ENCODE results near the gene SORBS1.

Gene SORBS1

GRCh38 chr10:95511314-95511713 lies 49.9 kb downstream of the SORBS1 start:
- no peak for FAIRE-seq

- no peak for FAIRE-seq
Observed at GRCh38 chr10:95509251-95509650, 51.9 kb downstream of the SORBS1 start.

GRCh38 chr10:95508730-95509129 lies 52.4 kb downstream of the SORBS1 start:
- no peak for FAIRE-seq

- no peak for FAIRE-seq
Observed at GRCh38 chr10:95506056-95506737, 55.0 kb downstream of the SORBS1 start.

- no peak for FAIRE-seq
Observed at GRCh38 chr10:95505641-95506040, 55.5 kb downstream of the SORBS1 start.

- no peak for FAIRE-seq
Observed at GRCh38 chr10:95505084-95505610, 56.0 kb downstream of the SORBS1 start.

GRCh38 chr10:95504246-95504691 lies 56.9 kb downstream of the SORBS1 start:
- no peak for FAIRE-seq

- no peak for FAIRE-seq
Observed at GRCh38 chr10:95503526-95503925, 57.6 kb downstream of the SORBS1 start.

GRCh38 chr10:95503001-95503400 lies 58.2 kb downstream of the SORBS1 start:
- FAIRE-seq: no peak

GRCh38 chr10:95502377-95502776 lies 58.8 kb downstream of the SORBS1 start:
- FAIRE-seq: no peak

GRCh38 chr10:95501203-95502094 lies 59.7 kb downstream of the SORBS1 start:
- FAIRE-seq: no peak

- no peak for FAIRE-seq
Observed at GRCh38 chr10:95500649-95501048, 60.5 kb downstream of the SORBS1 start.

- FAIRE-seq: no peak
Observed at GRCh38 chr10:95500097-95500496, 61.1 kb downstream of the SORBS1 start.

- FAIRE-seq: no peak
Observed at GRCh38 chr10:95499482-95499989, 61.6 kb downstream of the SORBS1 start.

GRCh38 chr10:95496951-95497350 lies 64.2 kb downstream of the SORBS1 start:
- no peak for FAIRE-seq

GRCh38 chr10:95496246-95496911 lies 64.8 kb downstream of the SORBS1 start:
- FAIRE-seq: no peak

GRCh38 chr10:95493862-95494261 lies 67.3 kb downstream of the SORBS1 start:
- FAIRE-seq: no peak

GRCh38 chr10:95487994-95488393 lies 73.2 kb downstream of the SORBS1 start:
- FAIRE-seq: no peak

- FAIRE-seq: no peak
Observed at GRCh38 chr10:95485056-95485844, 75.9 kb downstream of the SORBS1 start.

- no peak for FAIRE-seq
Observed at GRCh38 chr10:95482501-95483233, 78.5 kb downstream of the SORBS1 start.

- FAIRE-seq: no peak
Observed at GRCh38 chr10:95480901-95481491, 80.2 kb downstream of the SORBS1 start.
